ENCODE results near the gene SVOP. TPM values are rescaled to one million over a fixed set of nuclear protein-coding genes. Genes with fewer than 3 reads are reported as not detected.

Gene SVOP
- total and polyA plus RNA-seq, 2 donors (not counting 1 experiment from before 2014, with no cell fraction given): not detected

DNA sequence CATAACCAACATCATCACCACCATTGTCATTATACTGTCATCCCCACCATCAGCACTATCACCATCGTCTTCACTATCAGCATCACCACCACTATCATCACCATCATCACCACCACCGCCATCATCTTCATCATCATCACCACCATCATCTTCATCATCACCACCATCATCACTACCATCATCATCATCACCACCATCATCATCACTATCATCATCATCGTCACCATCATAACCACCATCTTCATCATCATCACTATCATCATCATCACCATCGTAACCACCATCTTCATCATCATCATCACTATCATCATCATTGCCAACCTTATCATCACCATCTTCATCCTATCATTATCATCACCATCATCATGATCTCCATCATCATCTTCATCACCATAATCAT, 39.0 kb downstream of the SVOP start:
- Histone ChIP-seq H3K4me1 (ENCODE audit: control insufficient read depth in 2 of 2, insufficient read depth in 2 of 2, low read length in 2 of 2) (no peaks in the 10 kb centered on the region), H3K27ac (ENCODE audit: low read length in 2 of 2) (no peak overlapping the region), H3K9ac (ENCODE audit: low read length) (no peak overlapping the region), H4K20me1 (ENCODE audit: control insufficient read depth, insufficient read depth, low read length, poor library complexity, severe bottlenecking) (no peaks in the 10 kb centered on the region), H2AFZ (ENCODE audit: insufficient read depth, low read depth, low read length, poor library complexity, severe bottlenecking) (no peak overlapping the region), H3K79me2 (ENCODE audit: control insufficient read depth, insufficient read depth, low read length) (no peaks in the 10 kb centered on the region), H3K27me3 (replicated peaks in 1 of 4; ENCODE audit: control extremely low read depth in 1 of 4, control insufficient read depth in 3 of 4, insufficient read depth in 4 of 4, low read length in 3 of 4) (peaks cover 0 to 10% (median 0%) of the 10 kb centered on the region in 4 experiments), H3K36me3 (replicated peaks in 1 of 2; ENCODE audit: control extremely low read depth in 1 of 2, control insufficient read depth in 1 of 2, extremely low read depth in 1 of 2, insufficient read depth in 2 of 2, low read length in 1 of 2) (no peaks in the 10 kb centered on the region), H3K9me3 (ENCODE audit: control extremely low read depth in 1 of 3, control insufficient read depth in 2 of 3, insufficient read depth in 1 of 3, low read length in 2 of 3) (no peaks in the 10 kb centered on the region), H3K4me3 (ENCODE audit: control extremely low read depth in 1 of 5, extremely low read depth in 1 of 5, insufficient read depth in 1 of 5, low read depth in 2 of 5, low read length in 4 of 5) (no peak overlapping the region), H3K4me2 (replicated peaks; ENCODE audit: low read depth, low read length, poor library complexity, severe bottlenecking) (no peak overlapping the region)
- intact Hi-C loops (cut with micrococcal nuclease): no loop called here
- WGBS (ENCODE audit: insufficient coverage): 97% methylated on average over 4 of the region's 4 CpGs
- no peak overlapping the region for H3K27ac Mint-ChIP-seq
- no peaks in the 10 kb centered on the region for H3K27me3 Mint-ChIP-seq
- no peak overlapping the region for H3K4me3 Mint-ChIP-seq
- TF ChIP-seq EZH2 (IDR thresholded peaks at IDR 0.05; ENCODE audit: borderline replicate concordance, insufficient read depth, low read depth, low read length, poor library complexity, severe bottlenecking): no peak
- TF ChIP-seq, protein P1, sequence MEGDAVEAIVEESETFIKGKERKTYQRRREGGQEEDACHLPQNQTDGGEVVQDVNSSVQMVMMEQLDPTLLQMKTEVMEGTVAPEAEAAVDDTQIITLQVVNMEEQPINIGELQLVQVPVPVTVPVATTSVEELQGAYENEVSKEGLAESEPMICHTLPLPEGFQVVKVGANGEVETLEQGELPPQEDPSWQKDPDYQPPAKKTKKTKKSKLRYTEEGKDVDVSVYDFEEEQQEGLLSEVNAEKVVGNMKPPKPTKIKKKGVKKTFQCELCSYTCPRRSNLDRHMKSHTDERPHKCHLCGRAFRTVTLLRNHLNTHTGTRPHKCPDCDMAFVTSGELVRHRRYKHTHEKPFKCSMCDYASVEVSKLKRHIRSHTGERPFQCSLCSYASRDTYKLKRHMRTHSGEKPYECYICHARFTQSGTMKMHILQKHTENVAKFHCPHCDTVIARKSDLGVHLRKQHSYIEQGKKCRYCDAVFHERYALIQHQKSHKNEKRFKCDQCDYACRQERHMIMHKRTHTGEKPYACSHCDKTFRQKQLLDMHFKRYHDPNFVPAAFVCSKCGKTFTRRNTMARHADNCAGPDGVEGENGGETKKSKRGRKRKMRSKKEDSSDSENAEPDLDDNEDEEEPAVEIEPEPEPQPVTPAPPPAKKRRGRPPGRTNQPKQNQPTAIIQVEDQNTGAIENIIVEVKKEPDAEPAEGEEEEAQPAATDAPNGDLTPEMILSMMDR (IDR thresholded peaks at IDR 0.05): no peak
- ChIA-PET CTCF (interaction anchor here (2.7 kb wide), 1 partner anchor 31 kb away, joined by 7 read pairs; no protein-coding TSS in a partner anchor), POLR2A (no interaction called here)
- no peak for ATAC-seq (ENCODE audit: low read depth)
- no peaks in the 10 kb centered on the region for H3K9me3 Mint-ChIP-seq (ENCODE audit: insufficient read depth)
- DNase-seq: no peak
- no peaks in the 10 kb centered on the region for H3K4me1 Mint-ChIP-seq

DNA sequence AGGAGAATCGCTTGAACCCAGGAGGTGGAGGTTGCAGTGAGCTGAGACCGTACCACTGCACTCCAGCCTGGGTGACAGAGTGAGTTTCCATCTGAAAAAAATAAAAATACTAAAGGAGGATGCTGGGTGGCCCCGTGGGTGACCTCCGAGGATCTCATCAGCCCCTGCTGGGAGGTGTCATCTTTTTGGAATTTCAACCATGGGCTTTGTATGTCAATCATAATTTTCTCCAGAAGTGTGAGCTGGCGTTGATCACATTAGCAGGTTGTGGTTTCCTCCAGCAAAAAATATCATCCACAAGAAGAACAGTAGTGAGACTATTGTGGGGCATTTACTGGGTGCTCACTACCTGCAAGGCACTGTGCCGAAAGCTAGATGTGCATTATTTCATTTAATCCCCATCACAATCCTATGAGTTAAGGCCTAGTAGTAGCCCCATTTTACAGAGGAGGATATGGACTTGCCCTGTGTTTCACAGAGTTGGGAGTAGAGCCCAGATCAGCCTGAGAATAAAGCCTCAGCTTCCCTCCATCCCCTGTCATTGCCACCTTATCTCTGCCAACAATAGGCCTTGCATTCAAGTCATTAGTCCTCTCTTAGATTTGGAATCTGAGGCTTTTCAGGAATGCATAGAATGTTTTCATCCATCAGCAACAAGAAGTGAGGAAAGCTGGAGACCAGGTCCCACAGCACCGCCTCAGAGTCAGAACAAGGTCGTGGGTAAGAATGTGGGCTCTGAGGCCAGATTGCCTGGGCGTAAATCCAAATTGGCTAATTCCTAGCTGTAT, 39.8 kb downstream of the SVOP start:
- ATAC-seq (ENCODE audit: low read depth) (no peak), DNase-seq (no peak)
- H3K4me1 ChIP-seq (ENCODE audit: control insufficient read depth in 2 of 2, insufficient read depth in 2 of 2, low read length in 2 of 2): no peaks in the 10 kb centered on the region
- peaks cover 0 to 10% (median 0%) of the 10 kb centered on the region in 4 experiments for H3K27me3 ChIP-seq (replicated peaks in 1 of 4; ENCODE audit: control extremely low read depth in 1 of 4, control insufficient read depth in 3 of 4, insufficient read depth in 4 of 4, low read length in 3 of 4)
- no peak overlapping the region for H3K4me2 ChIP-seq (replicated peaks; ENCODE audit: low read depth, low read length, poor library complexity, severe bottlenecking)
- no peaks in the 10 kb centered on the region for H4K20me1 ChIP-seq (ENCODE audit: control insufficient read depth, insufficient read depth, low read length, poor library complexity, severe bottlenecking)
- no peaks in the 10 kb centered on the region for H3K9me3 ChIP-seq (ENCODE audit: control extremely low read depth in 1 of 3, control insufficient read depth in 2 of 3, insufficient read depth in 1 of 3, low read length in 2 of 3)
- ChIA-PET CTCF (interaction anchor here (2.7 kb wide), 1 partner anchor 31 kb away, joined by 7 read pairs; no protein-coding TSS in a partner anchor), POLR2A (no interaction called here)
- WGBS (ENCODE audit: insufficient coverage): 80% methylated on average over 1 of the region's 9 CpGs
- no peaks in the 10 kb centered on the region for H3K79me2 ChIP-seq (ENCODE audit: control insufficient read depth, insufficient read depth, low read length)
- Mint-ChIP-seq H3K27me3 (no peaks in the 10 kb centered on the region), H3K9me3 (ENCODE audit: insufficient read depth) (no peaks in the 10 kb centered on the region), H3K4me1 (no peaks in the 10 kb centered on the region), H3K4me3 (no peak overlapping the region), H3K27ac (no peak overlapping the region)
- H3K27ac ChIP-seq (ENCODE audit: low read length in 2 of 2): no peak overlapping the region
- H3K4me3 ChIP-seq (ENCODE audit: control extremely low read depth in 1 of 5, extremely low read depth in 1 of 5, insufficient read depth in 1 of 5, low read depth in 2 of 5, low read length in 4 of 5): no peak overlapping the region
- intact Hi-C loops (cut with micrococcal nuclease): no loop called here
- TF ChIP-seq, protein P1 (IDR thresholded peaks at IDR 0.05): no peak
- no peak for TF ChIP-seq EZH2 (IDR thresholded peaks at IDR 0.05; ENCODE audit: borderline replicate concordance, insufficient read depth, low read depth, low read length, poor library complexity, severe bottlenecking)
- H3K9ac ChIP-seq (ENCODE audit: low read length): no peak overlapping the region
- H3K36me3 ChIP-seq (replicated peaks in 1 of 2; ENCODE audit: control extremely low read depth in 1 of 2, control insufficient read depth in 1 of 2, extremely low read depth in 1 of 2, insufficient read depth in 2 of 2, low read length in 1 of 2): no peaks in the 10 kb centered on the region
- no peak overlapping the region for H2AFZ ChIP-seq (ENCODE audit: insufficient read depth, low read depth, low read length, poor library complexity, severe bottlenecking)

Data from B cell (primary cell).